HepG2 (cell line): Measurements from ENCODE around the gene XKR3.

ENCODE experiments used
- CTCF ChIP-seq: sonication (generic); formaldehyde crosslinking; IDR thresholded peaks from 2 replicates; pipeline ENCODE4 v1.5.0; 2020; ENCODE audit warnings: mild to moderate bottlenecking, missing genetic modification reagents, moderate library complexity
- POLR2A ChIP-seq, 2 experiments: IDR thresholded peaks; 2 replicates each; pipeline ENCODE4 v1.6.1; 2011; ENCODE audit warnings: low read depth in 2 of 2, low read length in 2 of 2, mild to moderate bottlenecking in 1 of 2, moderate library complexity in 1 of 2; ENCODE audit not compliant: insufficient read depth in 1 of 2
- SNAPC5 ChIP-seq: sonication (generic); formaldehyde crosslinking; IDR thresholded peaks from 2 replicates; pipeline ENCODE4 v1.8.1; 2023; ENCODE audit warnings: mild to moderate bottlenecking, missing genetic modification reagents, borderline replicate concordance
- SRSF1 ChIP-seq: fragments of 200-400 bp; formaldehyde crosslinking; optimal IDR thresholded peaks from 2 replicates; pipeline ENCODE3; 2017; ENCODE audit warnings: mild to moderate bottlenecking, low read depth, low read length, moderate library complexity
- U2AF2 ChIP-seq: fragments of 200-400 bp; formaldehyde crosslinking; IDR thresholded peaks from 2 replicates; pipeline ENCODE4 v1.6.1; 2017; ENCODE audit warnings: low read depth, mild to moderate bottlenecking, low read length
- ZBTB8A ChIP-seq: sonication (generic); formaldehyde crosslinking; IDR thresholded peaks from 2 replicates; pipeline ENCODE4 v1.4.0; 2020; ENCODE audit warnings: mild to moderate bottlenecking, low read depth, missing genetic modification reagents, borderline replicate concordance
- ZNF24 ChIP-seq: fragments of 450-650 bp; IDR thresholded peaks from 2 replicates; pipeline ENCODE4 v1.6.1; 2017; ENCODE audit warnings: antibody characterized with exemption, mild to moderate bottlenecking
- ZNF296 ChIP-seq: sonication (generic); formaldehyde crosslinking; conservative IDR thresholded peaks from 2 replicates; pipeline ENCODE4 v1.5.0; 2020; ENCODE audit warnings: mild to moderate bottlenecking, missing genetic modification reagents
- ZNF501 ChIP-seq: sonication (generic); formaldehyde crosslinking; IDR thresholded peaks from 2 replicates; pipeline ENCODE4 v1.5.1; 2020; ENCODE audit warnings: mild to moderate bottlenecking, moderate library complexity, missing genetic modification reagents

GRCh38 chr22:16810188-16810802, 14.9 kb downstream of the XKR3 start:
- no peak for TF ChIP-seq SNAPC5 (CRISPR knock-in tag)
- TF ChIP-seq SRSF1 = no peak
- no peak for TF ChIP-seq ZNF296 (CRISPR knock-in tag)
- no peak for TF ChIP-seq ZNF501 (CRISPR knock-in tag)
- TF ChIP-seq ZNF24 = no peak
- no peak for TF ChIP-seq CTCF (CRISPR knock-in tag)
- TF ChIP-seq U2AF2 = no peak
- TF ChIP-seq ZBTB8A = no peak
- TF ChIP-seq POLR2A (IDR thresholded peaks at IDR 0.05; ENCODE audit: insufficient read depth in 1 of 2, low read depth in 2 of 2, low read length in 2 of 2) = no peak
